ENCODE results near the gene IL5RA.

- TF ChIP-seq ZBTB33 (IDR thresholded peaks at IDR 0.05; ENCODE audit: extremely low read depth, insufficient replicate concordance, low read length) (no peak), MAX (IDR thresholded peaks at IDR 0.05) (no peak), POLR2AphosphoS5 (IDR thresholded peaks at IDR 0.05; ENCODE audit: low read depth, low read length) (no peak), POLR2A (IDR thresholded peaks at IDR 0.05; ENCODE audit: borderline replicate concordance, extremely low read depth, insufficient read depth, insufficient read length) (no peak)
These were observed 41.3 kb upstream of the IL5RA start for GRCh38 chr3:3151513-3151912.
